NK-92 (cell line): ENCODE results near the gene PTPA.

Experiments used
- DNase-seq: peaks from one replicate; lab custom pipeline; 2025; ENCODE audit not compliant: unreplicated experiment; lab: John Stamatoyannopoulos, UW

Gene PTPA

DNA sequence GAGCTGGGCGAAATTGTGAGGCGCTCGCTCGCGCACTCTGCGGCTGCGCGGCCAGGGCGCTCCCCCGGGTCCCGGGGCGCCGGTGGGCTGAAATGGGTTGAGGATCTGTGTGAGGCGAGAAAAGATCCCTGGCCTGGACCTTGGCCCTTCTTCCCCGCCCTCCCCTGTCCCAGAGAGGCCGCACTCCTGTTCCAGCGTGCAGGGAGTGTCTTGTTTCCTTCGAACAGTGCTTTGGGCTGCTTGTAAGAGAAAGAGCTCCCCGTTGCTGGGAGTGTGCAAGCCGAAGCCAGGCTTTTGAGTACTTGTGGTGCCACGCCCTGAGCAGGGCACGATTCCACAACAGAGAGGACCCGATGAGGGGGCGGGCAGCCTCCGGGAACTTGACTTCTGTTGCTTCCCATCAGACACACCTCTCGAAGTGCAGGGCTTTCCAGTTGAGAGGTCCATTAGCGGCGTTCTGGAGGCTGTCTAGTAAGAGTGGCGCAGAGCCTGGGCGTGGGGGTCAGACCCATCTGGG, 29.8 kb upstream of the PTPA start:
- DNase-seq = no peak

DNA sequence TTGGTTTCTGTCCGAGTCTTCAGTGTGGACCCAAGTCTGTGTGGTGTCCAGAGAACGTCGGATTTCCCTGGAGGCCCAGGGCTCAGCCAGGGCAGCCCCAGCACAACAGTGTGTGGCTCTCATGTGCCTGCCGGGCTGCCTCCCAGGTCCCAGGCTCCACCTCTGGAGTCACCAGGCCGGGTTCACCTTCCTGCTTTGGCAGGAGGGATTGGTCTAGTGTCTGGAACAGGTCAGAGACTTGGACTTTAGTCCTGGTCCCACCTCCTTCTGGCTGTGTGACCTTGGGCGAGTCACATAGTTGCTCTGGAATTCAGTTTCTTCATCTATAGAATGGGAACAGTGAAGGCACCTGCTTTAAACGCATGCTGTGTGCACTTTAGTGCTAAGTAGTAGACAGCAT, 27.1 kb upstream of the PTPA start:
- DNase-seq = no peak

DNA sequence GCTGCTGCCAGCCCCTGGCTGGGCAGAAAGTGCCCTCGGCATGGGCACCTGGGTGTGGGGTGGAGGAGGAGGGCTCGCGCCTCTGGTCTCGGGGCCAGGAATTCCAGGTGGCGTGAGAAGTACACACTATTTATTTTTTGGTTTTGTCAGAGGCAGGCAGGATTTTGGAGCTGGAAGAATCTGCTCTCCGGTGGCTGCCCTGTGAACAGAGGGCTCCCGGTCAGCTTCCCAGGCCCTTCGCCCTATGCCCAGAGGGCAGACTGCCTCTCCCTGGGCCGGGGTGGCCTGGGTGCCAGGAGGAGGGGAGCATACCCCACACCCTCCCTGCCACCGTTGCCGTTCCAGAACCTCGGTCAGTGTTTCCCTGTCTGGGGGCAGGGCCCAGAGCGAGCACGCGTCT, 22.0 kb upstream of the PTPA start:
- DNase-seq = no peak

DNA sequence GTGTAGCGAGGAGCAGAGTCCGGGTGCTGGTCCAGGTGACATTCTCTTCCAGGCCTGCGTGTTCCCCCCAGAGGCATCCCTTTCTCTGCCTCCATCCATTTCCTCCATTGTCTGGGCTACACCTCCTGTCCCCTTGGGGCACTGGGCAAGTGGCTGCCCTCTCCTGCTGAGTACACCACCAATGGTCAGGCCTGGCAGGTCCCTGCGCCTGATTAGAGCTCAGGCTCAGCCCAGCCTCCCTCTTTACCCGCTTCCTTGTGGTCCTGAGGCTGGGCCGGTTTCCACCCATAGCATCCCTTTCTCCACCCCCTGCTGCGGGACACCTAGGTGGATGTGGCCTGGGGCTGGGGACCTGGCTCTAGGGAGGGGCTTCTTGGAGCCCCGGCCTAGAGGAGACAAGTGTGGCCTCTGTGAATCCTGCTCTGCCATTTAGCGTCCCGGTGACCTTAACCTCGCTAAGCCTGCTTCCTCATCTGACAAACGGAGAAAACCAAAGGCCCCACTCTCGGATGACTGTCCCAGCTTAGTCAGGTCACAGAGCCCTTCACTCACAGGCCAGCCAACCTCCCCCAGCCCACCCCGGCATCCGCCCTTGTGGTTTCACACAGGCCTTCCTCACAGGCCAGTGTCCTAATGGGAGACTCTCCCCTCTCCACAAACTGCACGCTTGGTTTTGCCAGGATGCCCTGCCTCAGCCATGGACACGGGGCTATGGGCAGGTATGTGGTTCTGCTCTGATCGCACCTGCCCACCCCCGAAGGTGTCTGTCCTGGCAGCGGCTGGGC, 17.4 kb upstream of the PTPA start:
- no peak for DNase-seq

DNA sequence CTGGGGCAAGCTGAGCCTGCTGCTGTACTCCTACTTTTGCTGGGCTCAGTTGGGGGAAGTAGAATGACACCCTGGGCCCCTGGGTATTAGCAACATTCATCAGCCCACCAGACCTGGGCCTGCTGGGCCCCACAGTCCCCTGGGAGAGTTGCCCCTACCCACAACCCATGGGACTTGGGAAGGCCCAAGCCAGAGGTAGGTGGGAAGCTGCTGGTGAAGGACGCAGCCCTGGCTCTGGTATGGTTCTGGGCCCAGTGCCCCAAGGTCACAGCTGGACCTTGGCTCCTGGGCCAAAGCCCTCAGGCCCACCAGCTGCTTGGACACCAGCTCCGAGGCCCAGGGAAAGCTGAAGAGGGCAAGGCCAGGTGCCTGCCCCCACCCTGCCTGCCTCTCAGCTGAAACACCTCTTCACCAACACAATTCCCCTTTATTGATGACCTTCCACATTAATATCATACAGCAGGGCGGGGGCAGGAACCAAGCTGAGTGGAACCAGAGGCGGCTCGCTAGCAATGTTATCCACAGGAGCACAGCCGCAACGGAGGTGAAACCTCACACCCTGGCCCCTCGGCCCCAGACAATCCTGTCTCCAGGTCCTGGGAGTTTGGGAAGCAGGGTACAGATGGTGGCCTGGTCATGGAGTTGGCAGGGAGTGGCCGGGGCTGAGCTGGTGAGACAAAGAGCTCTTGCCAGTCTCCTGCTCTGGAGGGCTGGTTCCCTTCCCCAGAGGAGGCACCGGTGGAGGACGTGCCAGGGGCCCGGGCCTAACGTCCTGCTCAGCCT, 16.6 kb upstream of the PTPA start:
- DNase-seq = no peak

DNA sequence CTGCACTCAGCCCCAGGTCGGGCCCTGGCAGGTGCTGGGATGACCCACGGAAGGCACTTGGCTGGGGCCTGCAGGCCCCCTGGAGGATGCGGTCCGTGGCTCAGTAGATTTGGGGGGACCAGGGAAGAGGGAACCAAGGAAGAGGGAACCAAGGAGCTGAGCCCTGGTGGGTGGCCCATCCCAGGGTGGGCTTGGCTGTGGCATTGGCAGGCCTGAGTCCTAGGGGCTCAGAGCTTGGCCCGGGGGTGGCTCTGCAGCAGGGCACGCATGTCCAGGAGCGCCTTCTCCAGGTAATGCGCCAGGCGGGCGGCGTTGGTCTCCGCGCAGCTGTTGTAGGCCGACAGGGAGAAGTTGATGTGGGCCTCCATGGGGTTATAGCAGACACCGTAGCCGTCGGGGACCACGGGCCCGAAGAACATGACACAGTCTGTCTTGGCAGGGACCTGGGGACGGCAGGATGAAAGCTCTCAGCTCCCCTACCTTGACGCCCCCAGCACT, 16.0 kb upstream of the PTPA start:
- DNase-seq = no peak

DNA sequence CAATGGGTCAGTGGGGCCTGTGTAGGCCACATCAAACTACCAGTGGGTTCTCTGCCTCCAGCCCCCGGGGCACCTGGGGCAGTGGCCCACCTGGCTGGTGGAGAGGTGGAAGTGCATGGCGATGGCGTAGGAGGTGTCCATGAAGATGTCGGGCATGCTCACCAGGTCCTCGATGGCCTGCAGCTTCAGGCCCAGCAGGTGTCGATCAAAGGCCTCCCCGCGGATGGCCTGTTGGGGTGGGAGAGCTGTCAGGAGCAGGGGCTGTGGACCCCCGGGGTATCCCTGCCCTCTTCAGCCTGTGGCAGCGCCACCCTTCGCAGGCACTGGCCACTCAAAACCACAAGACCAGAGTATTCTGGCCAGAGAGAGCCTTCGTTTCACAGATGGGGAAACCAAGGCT, 15.3 kb upstream of the PTPA start:
- no peak for DNase-seq

DNA sequence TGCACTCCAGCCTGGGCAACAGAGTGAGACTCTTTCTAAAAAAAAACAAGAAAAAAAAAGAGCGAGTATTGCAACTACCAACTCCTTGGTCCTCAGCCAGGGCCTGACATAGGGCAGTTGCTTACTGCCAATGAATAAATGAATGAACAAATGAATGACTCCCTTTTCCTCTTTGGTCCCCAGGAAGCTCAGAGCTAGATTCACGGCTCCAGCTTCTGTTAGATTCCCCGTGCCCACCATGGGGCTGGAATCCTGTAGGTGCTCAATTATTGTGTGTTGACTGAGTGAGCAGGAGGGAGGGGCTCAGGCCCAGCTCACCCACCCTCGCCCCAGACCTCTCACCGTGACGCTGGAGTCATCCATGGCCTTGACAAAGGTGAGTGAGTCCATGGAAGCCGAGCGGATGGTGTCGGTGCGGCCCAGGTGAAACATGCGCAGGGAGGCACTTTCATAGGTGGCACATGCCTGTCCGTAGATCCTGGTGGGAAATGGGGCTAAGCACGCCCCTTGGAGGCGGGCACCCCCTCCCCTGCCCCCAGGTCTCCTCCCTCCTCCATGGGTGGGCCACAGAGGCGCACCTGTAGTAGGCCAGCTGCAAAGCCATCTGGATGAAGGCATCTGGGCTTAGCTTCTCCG, 13.4 kb upstream of the PTPA start:
- no peak for DNase-seq

DNA sequence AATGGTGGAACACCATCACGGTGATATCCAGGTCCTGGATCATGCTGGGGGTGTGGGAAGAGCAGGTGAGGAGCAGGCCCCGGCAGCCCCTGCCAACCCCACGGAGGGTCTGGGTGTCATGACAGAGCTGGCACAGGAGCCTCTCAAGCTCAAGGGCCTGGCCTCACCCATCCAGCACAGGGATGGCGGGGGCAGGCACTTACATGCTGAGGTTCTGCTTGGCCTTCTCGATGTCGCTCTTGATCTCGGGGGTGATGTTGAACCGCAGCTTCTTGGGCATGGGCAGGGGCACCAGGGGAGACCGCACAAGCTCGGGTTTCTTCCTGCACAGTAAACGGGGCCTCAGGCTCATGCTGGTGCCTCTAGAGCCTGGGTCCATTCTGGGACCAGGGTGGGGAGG, 12.9 kb upstream of the PTPA start:
- no peak for DNase-seq

DNA sequence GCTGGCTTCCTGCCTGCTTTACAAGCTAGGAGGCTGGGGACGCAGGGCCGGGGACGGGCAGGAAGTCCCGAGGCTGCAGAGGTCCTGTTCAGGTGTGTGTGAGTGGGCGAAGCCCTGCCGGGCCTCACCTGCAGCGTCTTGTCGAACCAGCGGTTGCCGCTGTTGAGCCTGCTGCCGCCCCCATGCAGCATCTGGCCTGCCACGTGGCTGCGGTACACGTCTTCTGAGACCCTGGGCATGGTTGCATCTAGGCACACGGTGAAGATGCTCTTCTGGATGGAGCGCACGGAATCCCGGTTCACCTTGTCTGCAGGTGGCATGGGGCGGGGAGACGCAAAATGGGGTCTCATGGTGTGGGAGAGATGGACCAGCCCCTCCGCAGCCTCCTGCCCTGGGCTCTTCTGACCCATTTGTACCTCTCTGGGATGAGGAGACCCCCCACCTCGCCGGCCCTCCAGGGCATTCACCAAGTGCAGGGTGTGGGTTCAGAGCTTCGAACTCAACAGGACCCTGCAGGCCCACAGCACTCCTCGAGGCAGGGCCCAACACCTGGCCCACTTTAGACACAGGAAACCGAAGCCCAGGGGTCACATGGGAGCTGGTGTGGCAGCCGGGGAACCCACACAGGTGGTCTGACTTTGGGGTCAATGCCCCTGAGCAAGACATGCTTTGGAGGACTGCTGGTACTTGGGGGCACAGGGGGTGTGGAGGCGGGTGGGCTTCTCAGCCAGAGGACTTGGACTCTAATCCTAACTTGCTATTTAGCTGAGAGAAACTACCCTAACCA, 10.6 kb upstream of the PTPA start:
- DNase-seq = no peak

DNA sequence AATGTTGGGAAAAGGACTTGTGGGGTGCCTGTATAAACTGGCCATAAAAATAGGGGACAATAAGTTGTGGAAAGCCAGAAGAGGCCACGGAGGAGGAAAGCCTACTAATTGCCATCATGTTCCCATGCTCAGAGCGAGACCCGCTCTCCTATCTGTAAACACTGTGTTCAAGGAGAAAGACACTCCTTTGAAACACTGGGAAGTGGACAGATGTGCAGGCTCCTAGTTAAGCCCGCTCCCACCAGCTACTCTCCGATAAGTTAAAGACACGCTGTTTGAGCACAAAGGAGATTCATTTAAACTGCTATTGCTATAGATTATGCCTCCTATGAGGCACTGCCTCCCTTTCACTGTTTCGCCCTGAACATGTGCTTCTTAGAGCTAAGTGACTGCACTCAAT, 9.9 kb upstream of the PTPA start:
- DNase-seq = no peak

DNA sequence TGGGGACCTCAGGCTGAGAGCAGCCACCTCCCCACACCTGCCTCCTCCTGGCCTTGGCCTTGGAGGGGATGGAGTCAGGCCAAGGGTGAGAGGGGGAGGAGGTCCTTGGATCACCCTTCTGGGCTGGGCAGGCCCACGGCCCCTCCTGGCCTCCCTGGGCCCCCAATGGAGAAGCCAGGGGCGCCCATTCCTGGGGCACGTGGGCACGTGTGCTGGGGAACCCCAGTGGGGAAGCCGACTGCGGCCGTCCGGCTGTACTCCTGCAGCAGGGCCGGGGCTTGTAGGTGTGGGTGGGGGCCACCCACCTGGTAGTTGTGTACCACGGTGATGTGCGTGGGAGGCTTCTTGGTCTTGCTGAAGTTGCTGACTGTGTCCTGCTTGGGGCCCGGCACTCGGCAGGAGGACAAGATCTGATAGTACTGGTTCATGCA, 9.1 kb upstream of the PTPA start:
- DNase-seq = no peak

DNA sequence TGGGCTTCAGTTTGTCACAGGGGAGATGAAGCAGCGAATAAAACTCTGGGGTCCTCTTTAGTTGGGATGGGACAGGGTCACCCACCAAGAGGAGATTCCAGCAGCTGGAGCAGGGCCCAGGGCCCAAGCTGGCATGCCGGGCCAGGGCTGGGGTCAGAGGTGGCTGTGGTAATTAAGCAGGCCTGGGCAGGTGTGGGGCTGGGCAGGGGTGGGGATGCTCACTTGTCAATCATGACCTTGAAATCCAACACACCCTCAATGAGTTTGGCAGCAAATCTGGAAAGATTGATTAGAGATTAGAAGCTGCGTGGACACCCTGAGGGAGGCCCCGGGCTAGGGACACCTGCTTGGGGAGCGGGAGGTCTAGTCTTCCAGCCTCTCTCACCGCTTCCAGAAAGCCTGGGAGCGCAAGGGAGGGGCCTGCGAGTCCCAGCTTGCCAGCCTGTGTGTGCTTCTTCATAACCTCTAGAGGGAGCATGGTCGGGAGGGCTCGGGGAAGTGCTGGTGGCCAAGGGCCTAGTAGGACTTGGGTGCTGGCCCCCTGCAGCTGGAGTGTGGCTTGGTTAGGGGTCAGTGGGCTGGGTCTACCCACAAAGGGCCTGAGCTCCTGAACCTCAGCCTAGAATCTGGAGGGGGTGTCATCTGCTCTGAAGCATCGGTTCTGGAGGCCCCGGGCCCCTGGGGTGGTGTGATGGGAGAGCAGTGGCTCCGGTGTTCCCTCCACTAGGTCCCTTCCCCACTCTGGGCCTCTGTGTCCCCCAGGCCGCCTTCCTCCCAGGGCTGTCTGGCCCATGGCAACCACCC, 8.2 kb upstream of the PTPA start:
- DNase-seq = no peak

DNA sequence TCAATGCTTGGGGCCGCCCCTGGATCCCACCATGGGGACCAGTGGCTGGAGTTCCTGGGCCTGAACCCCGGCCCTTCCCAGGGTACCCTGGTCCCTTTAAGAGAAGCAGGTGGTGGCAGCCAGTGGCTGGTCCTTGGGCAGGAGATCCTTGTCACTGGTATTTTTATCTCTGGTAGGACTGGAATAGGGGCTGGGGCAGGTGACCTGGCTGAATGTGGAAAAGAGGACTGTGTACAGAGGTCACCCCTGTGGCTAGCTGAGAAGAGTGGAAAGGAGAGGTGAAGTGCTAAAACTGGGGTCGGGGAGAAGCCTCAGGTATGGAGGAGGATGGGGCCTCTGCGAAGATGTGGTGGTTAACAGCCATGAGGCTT, 7.6 kb upstream of the PTPA start:
- DNase-seq = no peak

DNA sequence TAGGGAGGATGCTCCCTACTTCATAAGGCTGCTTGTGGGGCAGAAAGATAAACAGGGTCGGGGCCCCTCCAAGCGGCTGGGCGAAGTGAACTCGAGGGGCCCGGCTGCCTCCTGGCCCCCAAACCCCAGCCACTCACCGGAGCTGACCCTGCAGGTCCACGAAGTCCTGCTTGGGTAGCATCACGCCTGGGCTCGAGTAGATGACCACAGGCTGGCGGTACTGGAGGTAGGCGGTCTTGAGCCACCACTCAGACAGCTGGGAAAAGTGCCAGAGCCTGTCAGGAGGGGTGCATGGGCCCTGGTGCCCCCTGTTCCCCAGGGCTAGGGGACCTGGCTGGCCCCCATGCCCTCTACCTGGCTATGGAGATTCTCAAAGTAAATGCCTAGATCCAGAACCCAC, 7.2 kb upstream of the PTPA start:
- no peak for DNase-seq

DNA sequence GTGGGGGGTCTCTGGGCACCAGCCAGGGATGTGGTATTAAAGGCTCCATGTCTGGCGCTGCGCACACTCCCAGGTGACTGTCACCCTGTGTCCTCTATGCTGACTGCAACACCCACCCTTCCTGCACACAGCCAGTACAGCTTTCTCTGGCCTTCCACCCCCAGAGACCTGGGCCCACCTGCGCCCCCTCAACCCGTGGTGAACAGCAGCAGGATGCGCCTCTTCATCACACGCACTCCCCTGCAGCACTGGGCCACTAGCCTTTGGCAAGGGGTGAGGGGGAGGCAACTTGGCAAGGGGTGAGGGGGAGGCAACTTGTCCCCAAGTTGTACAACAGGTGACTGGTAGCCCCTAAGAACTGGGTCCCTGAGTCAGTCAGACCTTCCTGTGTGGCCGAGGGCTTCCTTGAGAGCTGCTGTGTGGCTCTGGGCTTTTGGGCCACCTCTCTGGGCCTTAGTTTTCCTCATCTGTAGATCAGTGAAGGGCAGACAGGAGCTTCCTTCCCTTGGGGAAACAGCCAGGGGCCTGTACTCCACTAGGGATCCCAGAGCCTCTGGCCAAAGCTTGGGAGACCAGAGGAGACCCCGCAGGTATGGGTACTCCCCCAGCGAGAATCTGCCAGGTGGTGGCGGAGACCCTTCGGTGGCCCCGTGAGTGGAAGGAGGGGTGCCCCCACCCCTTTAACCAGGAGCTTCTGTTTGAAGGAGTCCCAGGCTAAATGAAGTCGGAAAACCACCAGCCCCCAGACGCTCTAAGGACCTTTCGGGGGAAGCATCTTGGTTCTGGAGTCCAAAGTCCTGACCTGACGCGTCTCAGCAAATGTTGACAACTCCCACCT, 5.1 kb upstream of the PTPA start:
- DNase-seq = no peak

DNA sequence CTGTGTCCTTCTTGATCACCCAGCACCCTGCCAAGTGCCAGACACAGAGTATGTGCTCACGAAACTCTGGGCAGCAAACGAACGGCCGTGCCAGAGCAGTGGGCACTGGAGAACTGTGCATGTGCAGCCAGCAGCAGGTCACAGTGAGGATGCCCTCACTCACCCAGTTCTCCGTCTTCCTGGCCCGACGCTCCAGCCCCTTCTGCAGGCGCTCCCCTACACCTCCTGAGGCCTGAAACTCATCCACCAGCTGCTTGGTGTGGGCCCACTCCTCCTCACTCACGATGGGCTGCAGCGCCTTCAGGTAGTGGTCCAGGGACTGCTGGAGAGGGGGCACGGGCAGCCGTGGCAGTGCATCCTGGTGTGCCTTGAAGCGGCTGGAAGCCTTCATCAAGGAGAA, 3.6 kb upstream of the PTPA start:
- DNase-seq = no peak

DNA sequence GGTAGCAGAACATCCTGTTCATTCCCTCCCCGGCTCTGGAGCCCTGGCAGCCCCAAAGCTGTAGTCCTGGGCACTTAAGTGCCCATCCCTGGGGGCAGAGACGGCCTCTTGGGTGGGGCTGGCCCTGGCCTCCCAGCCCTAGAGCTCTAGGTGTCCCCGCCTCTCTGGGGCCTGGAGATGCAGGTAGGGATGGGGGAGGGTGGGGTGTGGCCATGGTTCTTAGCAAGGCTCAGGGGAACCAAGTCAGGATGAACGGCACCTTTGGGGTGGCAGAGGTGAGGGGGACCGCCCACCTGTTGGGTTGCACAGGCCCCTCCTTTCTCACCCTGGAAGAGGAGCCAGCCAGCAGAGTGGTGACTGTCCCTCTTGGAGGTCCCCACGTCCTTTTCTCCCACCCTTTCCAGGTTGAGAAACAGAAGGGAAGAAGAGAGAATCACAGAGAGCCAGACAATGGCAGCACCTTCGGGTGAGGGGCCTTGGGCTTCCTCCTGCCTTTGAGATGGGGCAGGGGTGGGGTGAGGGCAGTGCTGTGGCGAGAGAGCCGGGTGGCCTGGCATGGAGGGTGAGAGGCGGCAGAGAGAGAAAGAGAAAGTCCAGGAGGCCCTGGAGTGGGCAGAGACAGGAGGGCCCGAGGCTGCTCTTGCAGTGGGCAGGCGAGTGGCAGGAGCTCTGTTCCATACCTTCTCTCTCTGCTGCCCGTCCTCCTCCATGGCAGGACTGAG, 3.0 kb upstream of the PTPA start:
- DNase-seq = no peak
